ENCODE results near the gene ANKH.

- TF ChIP-seq CTCF (IDR thresholded peaks at IDR 0.05), result no peak
- TF ChIP-seq POLR2AphosphoS5 (IDR thresholded peaks at IDR 0.05), result no peak
These were observed 16.8 kb downstream of the ANKH start for GRCh38 chr5:14854799-14855198.

Measured in prostate gland (tissue), 2 donors.